Measurements from ENCODE around the gene CPA2. TPM values are rescaled to one million over a fixed set of nuclear protein-coding genes. Genes with fewer than 3 reads are reported as not detected.
A peak's percentile ranks its signal among the peaks of the same experiment; 100 is the strongest.
"Not testable (repeated sequence)": the region's sequence is repeated elsewhere in the genome, so short reads cannot be mapped to it uniquely, and the experiment has no call there.

The CPA2 gene
- total RNA-seq, 1 donor from 2014 or later, result 0.54 TPM

GRCh38 chr7:130231792-130232191 lies 34.9 kb upstream of the CPA2 start:
- Mint-ChIP-seq H3K36me3 (peaks cover 2% of the 10 kb centered on the region), H3K4me1 (peaks cover 47% of the 10 kb centered on the region), H3K27me3 (ENCODE audit: low read depth) (no peaks in the 10 kb centered on the region), H3K27ac (no peak overlapping the region), H3K4me3 (no peak overlapping the region), H3K9me3 (peaks cover 7% of the 10 kb centered on the region)
- no peak for DNase-seq (ENCODE audit: low spot score in 2 of 2, unreplicated experiment in 2 of 2)
- TF ChIP-seq, protein P1, sequence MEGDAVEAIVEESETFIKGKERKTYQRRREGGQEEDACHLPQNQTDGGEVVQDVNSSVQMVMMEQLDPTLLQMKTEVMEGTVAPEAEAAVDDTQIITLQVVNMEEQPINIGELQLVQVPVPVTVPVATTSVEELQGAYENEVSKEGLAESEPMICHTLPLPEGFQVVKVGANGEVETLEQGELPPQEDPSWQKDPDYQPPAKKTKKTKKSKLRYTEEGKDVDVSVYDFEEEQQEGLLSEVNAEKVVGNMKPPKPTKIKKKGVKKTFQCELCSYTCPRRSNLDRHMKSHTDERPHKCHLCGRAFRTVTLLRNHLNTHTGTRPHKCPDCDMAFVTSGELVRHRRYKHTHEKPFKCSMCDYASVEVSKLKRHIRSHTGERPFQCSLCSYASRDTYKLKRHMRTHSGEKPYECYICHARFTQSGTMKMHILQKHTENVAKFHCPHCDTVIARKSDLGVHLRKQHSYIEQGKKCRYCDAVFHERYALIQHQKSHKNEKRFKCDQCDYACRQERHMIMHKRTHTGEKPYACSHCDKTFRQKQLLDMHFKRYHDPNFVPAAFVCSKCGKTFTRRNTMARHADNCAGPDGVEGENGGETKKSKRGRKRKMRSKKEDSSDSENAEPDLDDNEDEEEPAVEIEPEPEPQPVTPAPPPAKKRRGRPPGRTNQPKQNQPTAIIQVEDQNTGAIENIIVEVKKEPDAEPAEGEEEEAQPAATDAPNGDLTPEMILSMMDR (IDR thresholded peaks at IDR 0.05; ENCODE audit: unreplicated experiment), result no peak

DNA sequence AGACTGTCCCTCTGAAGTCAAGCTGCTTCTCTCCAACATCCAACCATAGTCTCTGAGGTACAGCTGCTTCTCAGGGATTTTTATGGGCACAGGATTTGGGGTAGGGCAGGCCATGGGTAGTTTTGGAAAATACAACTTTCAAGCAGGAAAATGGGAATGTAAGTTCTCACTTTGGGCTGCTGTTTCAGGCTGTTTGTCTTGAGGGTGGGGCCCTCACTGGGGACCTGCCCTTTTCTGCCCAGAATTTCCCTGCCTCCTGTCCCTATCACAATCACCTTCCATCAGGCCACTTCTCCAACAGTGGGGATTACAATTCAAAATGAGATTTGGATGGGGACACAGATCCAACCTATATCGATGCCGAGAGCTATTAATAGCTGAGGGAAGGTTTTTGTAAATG lies 34.5 kb upstream of the CPA2 start:
- Mint-ChIP-seq H3K36me3 (peaks cover 2% of the 10 kb centered on the region), H3K9me3 (peaks cover 7% of the 10 kb centered on the region), H3K4me3 (no peak overlapping the region), H3K4me1 (peaks cover 51% of the 10 kb centered on the region), H3K27me3 (ENCODE audit: low read depth) (no peaks in the 10 kb centered on the region), H3K27ac (no peak overlapping the region)
- TF ChIP-seq, protein P1 (IDR thresholded peaks at IDR 0.05; ENCODE audit: unreplicated experiment), result no peak
- no peak for DNase-seq (ENCODE audit: low spot score in 2 of 2, unreplicated experiment in 2 of 2)

DNA sequence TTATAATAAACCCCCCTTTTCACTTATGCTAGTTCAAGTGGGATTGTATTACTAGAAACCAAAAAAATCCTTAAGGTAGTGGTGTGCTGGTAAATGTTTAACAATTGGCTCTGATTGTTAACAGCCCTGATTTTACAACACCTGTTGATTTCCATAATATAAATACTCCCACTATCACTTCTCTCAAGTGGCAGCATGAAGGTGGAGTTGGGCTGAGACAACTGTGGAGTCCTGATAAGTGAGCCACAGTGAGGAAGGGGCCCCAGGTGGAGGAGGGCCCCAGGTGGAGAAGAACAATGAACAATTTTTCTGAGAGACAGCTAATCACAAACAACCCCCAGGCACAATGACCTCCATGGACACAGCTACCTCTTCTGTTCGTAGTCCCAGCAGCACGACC lies 32.6 kb upstream of the CPA2 start:
- H3K36me3 Mint-ChIP-seq, result peaks cover 2% of the 10 kb centered on the region
- no peak overlapping the region for H3K4me3 Mint-ChIP-seq
- peak overlapping the region; percentile 73 for H3K27ac Mint-ChIP-seq

DNA sequence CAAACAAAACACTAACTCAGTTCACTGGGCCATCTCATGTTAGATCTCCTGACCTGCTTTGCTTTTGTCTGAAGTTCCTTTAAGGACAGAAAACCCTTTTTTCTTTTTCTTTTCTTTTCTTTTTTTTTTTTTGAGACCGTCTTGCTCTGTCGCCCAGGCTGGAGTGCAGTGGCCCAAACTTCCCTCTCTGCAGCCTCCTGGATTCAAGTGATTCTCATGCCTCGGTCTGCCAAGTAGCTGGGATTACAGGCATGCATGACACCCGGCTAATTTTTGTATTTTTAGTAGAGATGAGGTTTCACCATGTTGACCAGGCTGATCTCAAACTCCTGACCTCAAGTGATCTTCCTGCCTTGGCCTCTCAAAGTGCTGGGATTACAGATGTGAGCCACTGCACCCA lies 30.3 kb upstream of the CPA2 start:
- H3K4me3 Mint-ChIP-seq; H3K36me3 Mint-ChIP-seq; H3K9me3 Mint-ChIP-seq; H3K27me3 Mint-ChIP-seq (ENCODE audit: low read depth); DNase-seq (ENCODE audit: low spot score in 2 of 2, unreplicated experiment in 2 of 2): not testable (repeated sequence)
- peak overlapping the region; percentile 82 for H3K27ac Mint-ChIP-seq
- H3K4me1 Mint-ChIP-seq, result peaks cover 41% of the 10 kb centered on the region

More for the DNA sequence above, 32.6 kb upstream of the CPA2 start:
- no peaks in the 10 kb centered on the region for H3K27me3 Mint-ChIP-seq (ENCODE audit: low read depth)
- H3K4me1 Mint-ChIP-seq, result peaks cover 47% of the 10 kb centered on the region
- no peak for DNase-seq (ENCODE audit: low spot score in 2 of 2, unreplicated experiment in 2 of 2)
- H3K9me3 Mint-ChIP-seq, result peaks cover 7% of the 10 kb centered on the region
- TF ChIP-seq, protein P1 (IDR thresholded peaks at IDR 0.05; ENCODE audit: unreplicated experiment), result no peak

- TF ChIP-seq, protein P1 (IDR thresholded peaks at IDR 0.05; ENCODE audit: unreplicated experiment), result no peak
- Mint-ChIP-seq H3K36me3 (no peaks in the 10 kb centered on the region), H3K4me3 (no peak overlapping the region), H3K27ac (no peak overlapping the region), H3K4me1 (peaks cover 44% of the 10 kb centered on the region), H3K27me3 (ENCODE audit: low read depth) (no peaks in the 10 kb centered on the region), H3K9me3 (peaks cover 8% of the 10 kb centered on the region)
- no peak for DNase-seq (ENCODE audit: low spot score in 2 of 2, unreplicated experiment in 2 of 2)
Measured at GRCh38 chr7:130240240-130240639, 26.4 kb upstream of the CPA2 start.

DNA sequence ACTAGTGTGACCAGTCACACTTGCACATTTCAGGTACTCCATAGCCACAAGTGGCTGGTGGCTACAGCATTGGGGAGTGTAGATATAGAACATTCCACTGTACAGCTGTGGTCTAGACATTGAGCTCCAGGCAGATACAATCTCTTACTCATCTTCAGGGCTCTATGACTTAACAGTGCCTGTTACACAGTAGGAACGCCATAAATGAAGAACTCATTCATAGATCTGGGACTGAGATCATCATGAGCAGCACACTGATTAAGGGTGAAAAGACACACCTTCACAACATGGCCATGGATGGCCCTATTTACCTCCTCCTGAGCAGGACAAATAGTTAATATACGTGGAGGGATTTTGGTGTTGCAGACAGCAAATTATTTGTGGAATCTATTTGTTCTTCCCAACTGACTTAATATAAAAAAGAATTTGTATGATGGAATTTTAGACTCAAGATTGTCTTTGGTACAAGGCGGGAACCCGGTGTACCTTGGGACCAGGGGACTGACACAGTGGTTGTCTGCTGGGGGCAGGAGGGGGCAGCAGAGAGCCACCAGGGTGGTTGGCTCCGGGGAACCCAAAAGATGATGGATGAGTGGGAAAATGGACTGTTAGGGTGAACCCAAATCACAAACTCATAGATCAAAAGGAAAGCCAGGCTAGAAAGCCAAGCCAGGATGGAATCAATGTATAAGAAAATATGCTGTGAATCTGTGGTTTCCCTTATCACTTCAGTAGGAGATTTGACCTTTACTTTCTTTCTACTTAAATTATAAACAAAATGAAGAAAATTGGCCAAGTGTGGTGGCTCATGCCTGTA lies 24.3 kb upstream of the CPA2 start:
- no peak for DNase-seq (ENCODE audit: low spot score in 2 of 2, unreplicated experiment in 2 of 2)
- Mint-ChIP-seq H3K36me3 (peaks cover 9% of the 10 kb centered on the region), H3K4me1 (peaks cover 26% of the 10 kb centered on the region), H3K9me3 (peaks cover 25% of the 10 kb centered on the region), H3K27ac (peak overlapping the region; percentile 55), H3K4me3 (no peak overlapping the region), H3K27me3 (ENCODE audit: low read depth) (no peaks in the 10 kb centered on the region)
- TF ChIP-seq, protein P1 (IDR thresholded peaks at IDR 0.05; ENCODE audit: unreplicated experiment), result peak; percentile 25

GRCh38 chr7:130243486-130243885 lies 23.2 kb upstream of the CPA2 start:
- peaks cover 25% of the 10 kb centered on the region for H3K9me3 Mint-ChIP-seq
- not testable (repeated sequence) for DNase-seq (ENCODE audit: low spot score in 2 of 2, unreplicated experiment in 2 of 2); H3K4me3 Mint-ChIP-seq; H3K27me3 Mint-ChIP-seq (ENCODE audit: low read depth); H3K36me3 Mint-ChIP-seq
- H3K4me1 Mint-ChIP-seq, result peaks cover 21% of the 10 kb centered on the region
- H3K27ac Mint-ChIP-seq, result peak overlapping the region; percentile 7

DNA sequence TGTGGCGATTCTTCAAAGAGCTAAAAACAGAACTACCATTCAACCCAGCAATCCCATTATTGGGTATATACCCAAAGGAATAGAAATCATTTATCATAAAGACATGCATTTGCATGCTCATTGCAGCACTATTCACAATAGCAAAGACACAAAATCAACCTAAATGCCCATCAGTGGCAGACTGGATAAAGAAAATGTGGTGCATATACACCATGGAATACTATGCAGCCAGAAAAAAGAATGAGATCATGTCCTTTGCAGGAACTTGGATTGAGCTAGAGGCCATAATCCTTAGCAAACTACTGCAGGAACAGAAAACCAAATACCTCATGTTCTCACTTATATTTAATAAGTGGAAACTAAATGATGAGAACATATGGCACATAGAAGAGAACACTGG lies 20.2 kb upstream of the CPA2 start:
- H3K4me3 Mint-ChIP-seq; H3K27ac Mint-ChIP-seq; H3K27me3 Mint-ChIP-seq (ENCODE audit: low read depth); DNase-seq (ENCODE audit: low spot score in 2 of 2, unreplicated experiment in 2 of 2): not testable (repeated sequence)
- H3K4me1 Mint-ChIP-seq, result peaks cover 21% of the 10 kb centered on the region
- peaks cover 37% of the 10 kb centered on the region for H3K9me3 Mint-ChIP-seq
- H3K36me3 Mint-ChIP-seq, result peaks cover 12% of the 10 kb centered on the region

DNA sequence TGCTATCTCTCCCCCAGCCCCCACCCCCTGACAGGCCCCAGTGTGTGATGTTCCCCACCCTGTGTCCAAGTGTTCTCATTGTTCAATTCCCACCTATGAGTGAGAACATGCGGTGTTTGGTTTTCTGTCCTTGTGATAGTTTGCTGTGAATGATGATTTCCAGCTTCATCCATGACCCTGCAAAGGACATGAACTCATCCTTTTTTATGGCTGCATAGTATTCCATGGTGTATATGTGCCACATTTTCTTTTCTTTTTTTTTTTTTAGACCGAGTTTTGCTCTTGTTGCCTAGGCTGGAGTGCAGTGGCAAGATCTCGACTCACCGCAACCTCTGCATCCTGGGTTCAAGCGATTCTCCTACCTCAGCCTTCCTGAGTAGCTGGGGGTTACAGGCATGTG lies 17.8 kb upstream of the CPA2 start:
- not testable (repeated sequence) for H3K4me3 Mint-ChIP-seq; H3K27ac Mint-ChIP-seq; H3K4me1 Mint-ChIP-seq; DNase-seq (ENCODE audit: low spot score in 2 of 2, unreplicated experiment in 2 of 2); H3K27me3 Mint-ChIP-seq (ENCODE audit: low read depth)
- H3K9me3 Mint-ChIP-seq, result peaks cover 57% of the 10 kb centered on the region
- peaks cover 21% of the 10 kb centered on the region for H3K36me3 Mint-ChIP-seq
